HFFc6 (cell line): Measurements from ENCODE around the gene IL13. TPM values are rescaled to one million over a fixed set of nuclear protein-coding genes. Genes with fewer than 3 reads are reported as not detected.

Source experiments
- DNase-seq: peaks from one replicate; pipeline ENCODE4 v3.0.0-alpha.2; 2018
- H3K27ac Mint-ChIP-seq: 2 replicates; pipeline ENCODE4 v1.8.0; 2020; ENCODE audit warnings: mild to moderate bottlenecking, mixed read lengths
- H3K27me3 Mint-ChIP-seq: 2 replicates; pipeline ENCODE4 v1.8.0; 2021; ENCODE audit warnings: mild to moderate bottlenecking, moderate library complexity, mixed read lengths; ENCODE audit not compliant: insufficient read depth
- H3K36me3 Mint-ChIP-seq: 2 replicates; pipeline ENCODE4 v1.8.0; 2021; ENCODE audit warnings: low read depth, mixed read lengths
- H3K4me1 Mint-ChIP-seq: 2 replicates; pipeline ENCODE4 v1.8.0; 2020; ENCODE audit warnings: low read depth, mixed read lengths
- H3K4me3 Mint-ChIP-seq: 2 replicates; pipeline ENCODE4 v1.8.0; 2020; ENCODE audit warnings: mild to moderate bottlenecking, moderate library complexity, mixed read lengths
- H3K9me3 Mint-ChIP-seq: 2 replicates; pipeline ENCODE4 v1.8.0; 2020; ENCODE audit warnings: mild to moderate bottlenecking, mixed read lengths
- total RNA-seq, 6 experiments: library from RNA; stranded (reverse); fragmentation: NEBNext Ultra II Directional; extraction: Animal tissue kit (Norgen Biotek cat#: 25700); gene quantifications; 2 replicates in 1 of 6; 3 replicates in 5 of 6; pipeline ENCODE4 v1.2.3, GENCODE V29; 2021
- TF ChIP-seq, protein P1 (sequence below): fragments of 200-600 bp; sonication (generic); IDR thresholded peaks from 2 replicates; pipeline ENCODE4 v1.5.0; 2021; ENCODE audit warnings: antibody characterized with exemption, mild to moderate bottlenecking

Gene IL13
- total RNA-seq, 6 experiments from 2014 or later, result not detected

DNA sequence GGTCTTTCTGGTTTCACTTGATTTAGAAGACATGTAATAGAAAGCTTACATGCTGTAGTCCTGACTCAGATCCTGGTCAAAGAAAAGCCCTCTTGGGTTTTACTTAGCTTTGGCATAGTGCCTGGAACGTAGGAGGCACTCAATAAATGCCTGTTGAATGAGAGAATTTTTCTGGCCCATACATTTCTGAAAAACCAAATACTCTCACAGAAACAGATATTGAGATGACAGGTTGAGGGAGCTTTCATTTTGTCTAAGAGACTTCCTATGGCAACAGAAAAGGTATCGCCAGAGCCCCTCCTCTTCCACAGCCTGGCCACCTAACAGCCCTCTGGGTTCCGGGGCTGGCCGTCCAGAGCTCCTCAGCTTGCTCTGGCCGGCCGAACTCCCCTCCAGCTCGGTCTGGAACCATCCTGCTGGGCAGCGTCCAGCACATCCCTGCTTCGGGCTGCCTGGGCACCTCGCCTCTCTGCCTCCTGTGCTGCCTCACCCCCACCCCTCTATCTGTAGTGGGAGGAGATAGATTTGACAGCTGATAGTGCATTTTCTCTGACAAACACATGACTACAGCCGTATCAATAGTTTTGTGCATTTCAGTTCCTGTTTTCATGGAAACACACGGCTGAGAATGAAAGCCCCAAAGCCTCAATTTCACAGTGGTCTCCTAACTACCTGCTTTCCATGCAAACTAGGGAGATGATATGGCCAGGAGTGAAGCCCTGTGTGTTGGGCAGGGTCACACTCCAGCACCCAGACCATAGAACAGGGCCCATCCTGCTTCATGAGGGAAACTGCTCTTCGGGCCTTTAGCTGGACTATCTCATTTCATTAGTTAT, 16.9 kb downstream of the IL13 start:
- DNase-seq, result peak; percentile 96
- peaks cover 4% of the 10 kb centered on the region for H3K27me3 Mint-ChIP-seq
- no peaks in the 10 kb centered on the region for H3K9me3 Mint-ChIP-seq
- peak overlapping the region; percentile 93 for H3K27ac Mint-ChIP-seq
- no peaks in the 10 kb centered on the region for H3K36me3 Mint-ChIP-seq
- peaks cover 54% of the 10 kb centered on the region for H3K4me1 Mint-ChIP-seq
- TF ChIP-seq, protein P1, sequence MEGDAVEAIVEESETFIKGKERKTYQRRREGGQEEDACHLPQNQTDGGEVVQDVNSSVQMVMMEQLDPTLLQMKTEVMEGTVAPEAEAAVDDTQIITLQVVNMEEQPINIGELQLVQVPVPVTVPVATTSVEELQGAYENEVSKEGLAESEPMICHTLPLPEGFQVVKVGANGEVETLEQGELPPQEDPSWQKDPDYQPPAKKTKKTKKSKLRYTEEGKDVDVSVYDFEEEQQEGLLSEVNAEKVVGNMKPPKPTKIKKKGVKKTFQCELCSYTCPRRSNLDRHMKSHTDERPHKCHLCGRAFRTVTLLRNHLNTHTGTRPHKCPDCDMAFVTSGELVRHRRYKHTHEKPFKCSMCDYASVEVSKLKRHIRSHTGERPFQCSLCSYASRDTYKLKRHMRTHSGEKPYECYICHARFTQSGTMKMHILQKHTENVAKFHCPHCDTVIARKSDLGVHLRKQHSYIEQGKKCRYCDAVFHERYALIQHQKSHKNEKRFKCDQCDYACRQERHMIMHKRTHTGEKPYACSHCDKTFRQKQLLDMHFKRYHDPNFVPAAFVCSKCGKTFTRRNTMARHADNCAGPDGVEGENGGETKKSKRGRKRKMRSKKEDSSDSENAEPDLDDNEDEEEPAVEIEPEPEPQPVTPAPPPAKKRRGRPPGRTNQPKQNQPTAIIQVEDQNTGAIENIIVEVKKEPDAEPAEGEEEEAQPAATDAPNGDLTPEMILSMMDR, result no peak
- peak overlapping the region; percentile 79 for H3K4me3 Mint-ChIP-seq

DNA sequence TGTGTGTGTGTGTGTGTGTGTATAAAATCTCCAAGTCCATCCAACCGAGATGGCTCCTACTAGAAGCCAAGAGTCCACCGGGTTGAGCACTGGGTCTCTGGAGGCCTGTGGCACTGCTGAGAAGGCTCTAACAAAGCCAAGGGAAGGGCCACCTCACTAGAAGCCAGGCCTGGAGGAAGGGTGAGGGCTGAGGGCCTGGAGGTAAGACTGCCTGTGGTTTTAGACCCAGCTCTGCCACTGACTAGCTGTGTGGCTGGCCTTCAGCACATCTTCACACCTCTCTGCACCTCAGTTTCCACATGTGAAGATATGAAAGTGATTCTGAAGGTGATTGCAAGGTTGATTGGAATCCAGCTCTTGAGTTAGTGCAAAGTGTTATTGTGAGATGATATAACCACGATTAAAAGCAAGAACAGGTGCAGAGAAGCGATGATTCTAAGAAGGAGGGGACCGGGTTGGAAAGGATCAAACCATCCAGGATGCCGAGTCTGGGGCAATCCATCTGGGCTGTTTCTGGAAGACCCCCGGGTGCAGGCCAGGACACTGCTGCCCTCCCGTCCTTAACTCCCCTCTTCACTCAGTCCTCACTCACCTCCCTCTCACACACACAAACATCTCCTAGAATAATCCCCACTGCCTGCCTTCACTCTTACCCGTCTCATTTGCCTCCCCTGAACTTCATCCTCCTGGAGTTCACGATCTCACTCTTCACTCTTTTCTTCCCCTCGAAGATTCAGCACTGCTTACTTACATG, 18.1 kb downstream of the IL13 start:
- TF ChIP-seq, protein P1, result no peak
- Mint-ChIP-seq H3K9me3 (no peaks in the 10 kb centered on the region), H3K4me3 (no peak overlapping the region), H3K36me3 (no peaks in the 10 kb centered on the region), H3K27ac (peak overlapping the region; percentile 93), H3K4me1 (peaks cover 59% of the 10 kb centered on the region), H3K27me3 (peaks cover 2% of the 10 kb centered on the region; the same call in 1 of the 2 replicates)
- no peak for DNase-seq

DNA sequence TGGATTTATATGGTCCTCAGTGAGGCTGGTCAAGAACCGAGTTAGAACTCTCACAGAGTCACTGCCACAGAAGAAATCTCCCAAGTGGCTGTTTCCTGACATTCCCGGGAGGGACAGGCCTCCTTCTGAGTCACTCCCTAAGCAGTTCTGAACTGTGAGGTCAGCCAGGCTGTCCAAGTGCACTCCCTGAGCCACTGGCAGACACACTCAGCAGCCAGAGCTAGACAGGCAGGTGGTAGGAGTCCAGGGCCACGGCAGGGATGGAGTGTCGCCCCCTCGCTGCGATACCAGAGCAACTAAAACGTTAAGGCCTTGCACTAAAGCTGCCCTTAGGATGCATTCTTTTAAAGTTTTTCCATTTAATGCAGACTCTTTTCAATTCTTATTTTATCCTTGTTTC, 19.2 kb downstream of the IL13 start:
- Mint-ChIP-seq H3K27ac (peak overlapping the region; percentile 84), H3K27me3 (peaks cover 2% of the 10 kb centered on the region; the same call in 1 of the 2 replicates)

DNA sequence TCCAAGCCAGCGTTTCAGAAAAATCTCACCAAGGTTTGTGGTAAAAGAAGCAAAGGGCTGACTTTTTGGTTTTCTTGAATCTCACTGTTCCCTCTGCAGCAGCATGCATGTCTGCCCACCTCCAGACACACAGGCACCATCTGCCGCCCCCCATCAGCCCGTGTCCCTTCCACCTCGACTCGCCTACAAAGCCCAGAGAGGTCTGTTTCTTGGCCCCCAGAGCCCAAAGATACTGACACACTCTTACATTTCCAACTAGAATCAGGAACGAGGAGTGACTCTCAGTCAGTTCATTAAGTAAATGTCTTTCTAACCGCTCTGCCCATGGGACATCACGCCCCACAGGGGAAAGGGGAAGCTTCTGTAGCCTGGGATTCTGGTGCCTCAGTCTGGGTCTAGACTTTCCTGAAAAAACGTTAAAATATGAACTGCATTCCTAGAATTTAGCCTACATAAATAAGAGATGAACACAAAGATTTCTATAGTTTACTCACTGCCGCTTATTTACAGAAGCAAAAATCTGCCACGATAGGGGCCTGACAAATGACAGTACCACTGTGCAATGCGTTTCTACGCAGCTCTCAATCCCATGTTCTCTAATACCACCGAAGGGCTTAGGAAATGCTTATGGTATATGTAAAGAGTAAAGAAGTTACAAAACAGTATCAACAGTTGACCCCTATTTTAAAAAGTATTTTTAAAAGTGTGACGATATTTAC, 19.9 kb downstream of the IL13 start:
- H3K36me3 Mint-ChIP-seq, result no peaks in the 10 kb centered on the region
- no peak overlapping the region for H3K4me3 Mint-ChIP-seq
- no peak for DNase-seq
- TF ChIP-seq, protein P1, result no peak
- peaks cover 2% of the 10 kb centered on the region; the same call in 1 of the 2 replicates for H3K27me3 Mint-ChIP-seq
- H3K9me3 Mint-ChIP-seq, result no peaks in the 10 kb centered on the region
- H3K4me1 Mint-ChIP-seq, result peaks cover 59% of the 10 kb centered on the region
- peak overlapping the region; percentile 84; the same call in 1 of the 2 replicates for H3K27ac Mint-ChIP-seq

More for the DNA sequence above, 19.2 kb downstream of the IL13 start:
- Mint-ChIP-seq H3K4me3 (peak overlapping the region; percentile 35; the same call in 1 of the 2 replicates), H3K9me3 (no peaks in the 10 kb centered on the region), H3K36me3 (no peaks in the 10 kb centered on the region), H3K4me1 (peaks cover 59% of the 10 kb centered on the region)
- peak; percentile 93 for DNase-seq
- TF ChIP-seq, protein P1, result peak; percentile 80

DNA sequence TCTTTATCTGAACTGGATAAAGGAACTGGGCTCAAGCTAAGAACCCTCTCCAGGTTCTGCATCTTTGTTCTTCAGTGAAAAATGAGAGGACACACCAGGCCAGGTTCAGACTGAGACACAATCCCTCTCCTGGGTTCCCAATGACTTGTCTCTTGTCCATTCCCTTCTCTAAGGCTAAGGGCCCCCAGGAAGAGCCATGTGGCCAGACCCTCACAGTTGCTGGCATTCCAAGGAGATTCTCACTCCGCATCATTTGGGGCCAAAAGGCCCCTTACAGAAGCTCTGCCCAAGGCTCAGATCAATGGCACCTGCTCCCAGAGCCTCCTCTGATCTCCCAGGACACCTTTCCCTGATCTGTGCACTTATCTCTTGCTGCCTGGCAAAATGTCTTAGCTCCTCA, 20.8 kb downstream of the IL13 start:
- peaks cover 53% of the 10 kb centered on the region for H3K4me1 Mint-ChIP-seq
- H3K27me3 Mint-ChIP-seq, result peaks cover 2% of the 10 kb centered on the region
- no peak overlapping the region for H3K4me3 Mint-ChIP-seq
- H3K27ac Mint-ChIP-seq, result no peak overlapping the region
- TF ChIP-seq, protein P1, result no peak
- H3K36me3 Mint-ChIP-seq, result no peaks in the 10 kb centered on the region
- no peaks in the 10 kb centered on the region for H3K9me3 Mint-ChIP-seq
- no peak for DNase-seq
